Left ventricle myocardium inferior (tissue), 1 donor: ENCODE measurements around the gene SMIM1. TPM values are rescaled to one million over a fixed set of nuclear protein-coding genes. Genes with fewer than 3 reads are reported as not detected.
"Not testable (repeated sequence)": the region's sequence is repeated elsewhere in the genome, so short reads cannot be mapped to it uniquely, and the experiment has no call there.

Source experiments
- DNase-seq: peaks from one replicate; pipeline ENCODE4 v3.0.0-alpha.2; 2020
- H3K27ac ChIP-seq: fragments of 200-600 bp; replicated peaks from 2 replicates; pipeline ENCODE4 v1.8.0; 2021
- H3K27me3 ChIP-seq: fragments of 200-600 bp; 2 replicates; pipeline ENCODE4 v1.8.0; 2021; ENCODE audit warnings: low read depth
- H3K36me3 ChIP-seq: fragments of 200-600 bp; 2 replicates; pipeline ENCODE4 v1.8.0; 2021
- H3K4me1 ChIP-seq: fragments of 200-600 bp; 2 replicates; pipeline ENCODE4 v1.8.0; 2021
- H3K4me3 ChIP-seq: fragments of 200-600 bp; 2 replicates; pipeline ENCODE4 v1.8.0; 2021; ENCODE audit warnings: mild to moderate bottlenecking, moderate library complexity
- H3K9me3 ChIP-seq: fragments of 200-600 bp; replicated peaks from 2 replicates; pipeline ENCODE4 v1.8.0; 2021
- CTCF ChIP-seq: fragments of 200-600 bp; IDR thresholded peaks from 2 replicates; pipeline ENCODE4 v1.8.0; 2021; ENCODE audit warnings: antibody characterized with exemption, mild to moderate bottlenecking, borderline replicate concordance
- intact Hi-C: fragments of 100-400 bp; cut with micrococcal nuclease; formaldehyde crosslinking; loops from one replicate; pipeline ENCODE4 v1.11.0; 2022
- total RNA-seq: library from RNA; stranded (reverse); fragmentation: NEBNext Ultra II Directional; extraction: Animal tissue kit (Norgen Biotek cat#: 25700); gene quantifications from one replicate; pipeline ENCODE4 v1.2.1, GENCODE V29; 2021
- donor health status: DM: no; HTN: yes; CAD: no; lungs with severe emphysema.

SMIM1 gene
- total RNA-seq, 1 donor from 2014 or later, result 13.9 TPM

GRCh38 chr1:3795453-3796214 is 23.1 kb downstream of the SMIM1 start:
- no peak for DNase-seq
- Histone ChIP-seq H3K27me3 (peaks cover 11% of the 10 kb centered on the region), H3K36me3 (peaks cover 6% of the 10 kb centered on the region), H3K4me3 (peak overlapping the region; percentile 84), H3K27ac (peak overlapping the region; percentile 89), H3K4me1 (peaks cover 58% of the 10 kb centered on the region), H3K9me3 (no peaks in the 10 kb centered on the region)
- TF ChIP-seq CTCF, result no peak
- intact Hi-C loops, result no loop called here

GRCh38 chr1:3796215-3797061 is 23.9 kb downstream of the SMIM1 start, which contains the start of gene LRRC47:
Gene LRRC47, minus strand, starts transcription at chr1:3796498. Its CDS starts 22 bp downstream, at chr1:3796476.
- Histone ChIP-seq H3K27ac (peak within 1 kb of the TSS; percentile 89), H3K36me3 (peaks cover 6% of the 10 kb centered on the region), H3K4me3 (peak within 1 kb of the TSS; percentile 84), H3K27me3 (peaks cover 13% of the 10 kb centered on the region), H3K4me1 (peaks cover 53% of the 10 kb centered on the region), H3K9me3 (no peaks in the 10 kb centered on the region)
- intact Hi-C loops, result no loop called here
- peak; percentile 97 for DNase-seq
- peak; percentile 42 for TF ChIP-seq CTCF

- Histone ChIP-seq H3K36me3 (no peaks in the 10 kb centered on the region), H3K27ac (no peak overlapping the region), H3K27me3 (peaks cover 44% of the 10 kb centered on the region), H3K4me3 (no peak overlapping the region), H3K4me1 (peaks cover 23% of the 10 kb centered on the region), H3K9me3 (no peaks in the 10 kb centered on the region)
- TF ChIP-seq CTCF, result no peak
- intact Hi-C loops, result no loop called here
- no peak for DNase-seq
These were observed 27.6 kb downstream of the SMIM1 start for GRCh38 chr1:3799976-3800685.

- H3K4me3 ChIP-seq, intact Hi-C loops, H3K27ac ChIP-seq, H3K9me3 ChIP-seq, H3K36me3 ChIP-seq, DNase-seq: not testable (repeated sequence)
- Histone ChIP-seq H3K27me3 (peaks cover 47% of the 10 kb centered on the region), H3K4me1 (peaks cover 17% of the 10 kb centered on the region)
These were observed 28.2 kb downstream of the SMIM1 start for GRCh38 chr1:3800795-3801194.

GRCh38 chr1:3803905-3804626 is 31.5 kb downstream of the SMIM1 start:
- no peak for TF ChIP-seq CTCF
- intact Hi-C loops, result no loop called here
- H3K27ac ChIP-seq, result no peak overlapping the region
- H3K4me1 ChIP-seq, result peaks cover 3% of the 10 kb centered on the region
- peaks cover 52% of the 10 kb centered on the region for H3K27me3 ChIP-seq
- no peak for DNase-seq
- H3K9me3 ChIP-seq, result no peaks in the 10 kb centered on the region
- H3K36me3 ChIP-seq, result no peaks in the 10 kb centered on the region
- no peak overlapping the region for H3K4me3 ChIP-seq

- H3K4me1 ChIP-seq, H3K36me3 ChIP-seq, DNase-seq, intact Hi-C loops, H3K27ac ChIP-seq, H3K4me3 ChIP-seq, H3K9me3 ChIP-seq: not testable (repeated sequence)
- H3K27me3 ChIP-seq, result peaks cover 51% of the 10 kb centered on the region
These were observed 32.0 kb downstream of the SMIM1 start for GRCh38 chr1:3804627-3804944.
